Spinal cord (tissue), 10 donors: Measurements from ENCODE around the gene CACNA2D1. TPM values are rescaled to one million over a fixed set of nuclear protein-coding genes. Genes with fewer than 3 reads are reported as not detected.
"Not testable (repeated sequence)": the region's sequence is repeated elsewhere in the genome, so short reads cannot be mapped to it uniquely, and the experiment has no call there.

Source experiments
- DNase-seq, 6 donors: peaks; one replicate each; pipeline versions ENCODE4 v3.0.0 to v3.0.0-alpha.2; 2013 to 2015; ENCODE audit warnings: low spot score in 6 of 6, low read depth in 4 of 6
- H3K27ac ChIP-seq: one replicate; pipeline ENCODE4 v1.5.1; 2013; ENCODE audit warnings: low read depth, low read length, control low read depth
- H3K27me3 ChIP-seq: one replicate; pipeline ENCODE4 v1.6.1; 2013; ENCODE audit warnings: low read length; ENCODE audit not compliant: control insufficient read depth, insufficient read depth
- H3K36me3 ChIP-seq: one replicate; pipeline ENCODE4 v1.6.1; 2013; ENCODE audit warnings: low read length; ENCODE audit not compliant: control insufficient read depth, insufficient read depth
- H3K4me1 ChIP-seq: one replicate; pipeline ENCODE4 v1.6.1; 2013; ENCODE audit warnings: low read length; ENCODE audit not compliant: control insufficient read depth, insufficient read depth
- H3K4me3 ChIP-seq: one replicate; pipeline ENCODE4 v1.5.1; 2013; ENCODE audit warnings: low read depth, low read length, control low read depth
- H3K9me3 ChIP-seq: one replicate; pipeline ENCODE4 v1.6.1; 2013; ENCODE audit warnings: low read length; ENCODE audit not compliant: control insufficient read depth, insufficient read depth
- WGBS: methylation state at CpG from one replicate; pipeline ENCODE4 v1.1.5; 2013; ENCODE audit warnings: missing lambda C conversion rate; ENCODE audit not compliant: insufficient coverage; 5-methylcytosine and 5-hydroxymethylcytosine counted together
- polyA plus RNA-seq, 2 donors: library from polyadenylated mRNA; unstranded; fragments of 120-200 nt; gene quantifications; one replicate each; pipeline ENCODE4 v1.2.1, GENCODE V29; 2013; ENCODE audit not compliant: insufficient read length in 2 of 2
- total RNA-seq, 2 donors: library from RNA; depleted of rRNA in 1 of 2; stranded (reverse); fragments of 120-200 nt in 1 of 2; fragments of >200 nt in 1 of 2; gene quantifications; one replicate each; pipeline versions ENCODE4 v1.2.3 to v1.2.4, GENCODE V29; 2013 to 2014
- donor health status: healthy.

The CACNA2D1 gene
- total and polyA plus RNA-seq, 4 donors, result 28.1 to 108 (median 42.0) TPM

DNA sequence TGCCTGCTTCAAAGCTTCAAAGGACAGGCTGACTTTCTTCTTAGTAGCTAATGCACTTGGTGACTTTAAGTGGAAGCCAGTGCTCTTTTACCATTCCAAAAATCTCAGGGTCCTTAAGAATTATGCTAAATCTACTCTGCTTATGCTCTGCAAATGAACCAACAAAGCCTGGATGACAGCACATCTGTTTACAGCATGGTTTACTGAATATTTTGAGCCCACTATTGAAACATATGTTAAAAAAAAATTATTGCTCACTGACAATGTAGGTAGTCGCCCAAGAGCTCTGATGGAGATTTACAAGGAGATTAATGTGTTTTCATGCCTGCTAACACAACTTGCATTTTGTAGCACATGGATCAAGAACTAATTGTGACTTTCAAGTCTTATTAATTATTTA lies 415.5 kb downstream of the CACNA2D1 start:
- WGBS, result no CpG with 5 or more reads among the region's 1 CpG
- no peak for DNase-seq
- H3K27ac ChIP-seq, result no peak overlapping the region
- H3K36me3 ChIP-seq, result no peaks in the 10 kb centered on the region
- H3K4me1 ChIP-seq, result no peaks in the 10 kb centered on the region
- no peak overlapping the region for H3K4me3 ChIP-seq
- no peaks in the 10 kb centered on the region for H3K27me3 ChIP-seq
- H3K9me3 ChIP-seq, result no peaks in the 10 kb centered on the region

DNA sequence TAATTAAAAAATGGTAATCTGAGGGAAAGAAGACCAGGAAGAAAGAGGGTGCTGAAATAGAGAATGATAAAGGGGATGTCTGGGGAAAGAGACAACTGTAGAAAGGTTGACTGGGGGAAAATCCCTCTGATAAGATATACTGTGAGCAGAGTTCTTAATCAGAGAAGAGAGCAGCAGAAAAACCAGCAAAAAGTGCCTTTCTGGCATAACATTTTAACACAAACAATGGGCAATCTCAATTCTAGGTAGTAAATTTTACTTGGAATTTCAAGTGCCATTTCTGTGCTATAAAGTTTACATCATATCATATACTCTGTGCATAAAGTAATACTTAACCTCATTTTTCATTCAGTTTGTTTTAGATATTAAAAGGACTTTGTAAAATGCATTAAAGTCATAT lies 421.9 kb downstream of the CACNA2D1 start:
- Histone ChIP-seq H3K27me3 (no peaks in the 10 kb centered on the region), H3K4me1 (no peaks in the 10 kb centered on the region), H3K36me3 (no peaks in the 10 kb centered on the region), H3K27ac (no peak overlapping the region), H3K9me3 (no peaks in the 10 kb centered on the region), H3K4me3 (no peak overlapping the region)
- DNase-seq, result no peak

DNA sequence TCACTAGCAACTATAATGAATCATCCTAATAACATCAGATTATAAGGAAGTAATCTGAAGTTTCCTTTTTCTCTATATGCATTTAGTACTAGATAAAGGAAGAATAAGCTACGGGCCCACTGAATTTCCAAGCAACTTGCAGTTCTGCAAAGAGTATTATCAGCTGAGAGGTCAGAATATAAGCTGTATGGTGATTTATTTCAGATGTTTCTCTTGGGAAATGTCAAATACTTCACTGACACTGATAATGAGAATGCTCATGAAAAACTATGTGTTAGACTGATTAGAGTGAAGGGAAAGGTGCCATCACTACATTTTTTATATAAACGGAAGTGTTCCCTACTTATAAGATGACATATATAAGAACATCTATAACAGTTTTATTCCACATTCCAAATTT lies 422.5 kb downstream of the CACNA2D1 start:
- no peak for DNase-seq
- H3K9me3 ChIP-seq, result no peaks in the 10 kb centered on the region
- WGBS, result no CpG with 5 or more reads among the region's 2 CpGs

DNA sequence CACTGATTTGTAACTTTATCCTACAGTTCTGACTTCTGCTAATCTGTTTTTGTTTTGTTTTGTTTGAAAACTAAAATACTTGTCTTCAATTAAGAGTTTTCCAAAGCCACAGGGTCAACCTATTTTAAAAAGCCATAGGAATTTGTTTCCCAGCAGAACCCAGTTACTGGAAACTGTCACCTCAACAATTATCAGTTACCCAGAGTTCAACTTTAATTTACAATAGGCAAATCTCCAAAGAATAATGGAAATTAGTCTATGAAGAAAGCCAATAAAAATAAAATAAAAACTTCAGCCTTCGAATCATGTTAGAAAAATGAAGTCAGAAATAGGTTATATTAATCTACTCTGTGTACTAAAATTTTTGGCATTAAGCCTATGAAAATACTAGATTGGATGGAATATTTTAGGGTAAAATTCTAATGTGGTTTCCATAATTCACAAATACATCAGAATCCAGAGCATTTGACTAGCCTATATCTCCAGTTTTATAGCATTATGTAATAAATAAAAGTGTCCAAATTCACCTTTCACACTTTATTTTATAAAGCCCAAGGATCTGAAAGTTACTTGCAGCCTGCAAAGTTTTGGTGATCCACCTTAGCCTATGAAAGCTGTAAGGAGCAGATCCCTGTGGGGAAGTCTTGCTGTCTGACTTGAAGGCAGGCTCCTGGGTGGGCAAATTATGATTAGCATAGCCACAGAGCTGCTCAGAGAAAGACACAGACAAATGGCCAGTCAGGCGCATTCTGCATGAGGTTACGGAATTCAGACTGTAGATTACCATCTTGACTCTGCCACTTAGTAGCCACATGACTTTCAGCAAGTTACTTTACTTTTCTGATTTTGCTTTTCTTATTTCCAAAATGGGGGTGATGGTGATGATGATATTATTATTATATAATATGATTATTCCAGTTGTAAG lies 423.8 kb downstream of the CACNA2D1 start:
- 62% methylated on average over 2 of the region's 3 CpGs for WGBS
- Histone ChIP-seq H3K36me3 (no peaks in the 10 kb centered on the region), H3K27me3 (no peaks in the 10 kb centered on the region), H3K9me3 (no peaks in the 10 kb centered on the region), H3K27ac (no peak overlapping the region), H3K4me3 (no peak overlapping the region), H3K4me1 (no peaks in the 10 kb centered on the region)
- no peak for DNase-seq

More for the DNA sequence above, 422.5 kb downstream of the CACNA2D1 start:
- Histone ChIP-seq H3K36me3 (no peaks in the 10 kb centered on the region), H3K27ac (no peak overlapping the region), H3K4me1 (no peaks in the 10 kb centered on the region), H3K4me3 (no peak overlapping the region), H3K27me3 (no peaks in the 10 kb centered on the region)

DNA sequence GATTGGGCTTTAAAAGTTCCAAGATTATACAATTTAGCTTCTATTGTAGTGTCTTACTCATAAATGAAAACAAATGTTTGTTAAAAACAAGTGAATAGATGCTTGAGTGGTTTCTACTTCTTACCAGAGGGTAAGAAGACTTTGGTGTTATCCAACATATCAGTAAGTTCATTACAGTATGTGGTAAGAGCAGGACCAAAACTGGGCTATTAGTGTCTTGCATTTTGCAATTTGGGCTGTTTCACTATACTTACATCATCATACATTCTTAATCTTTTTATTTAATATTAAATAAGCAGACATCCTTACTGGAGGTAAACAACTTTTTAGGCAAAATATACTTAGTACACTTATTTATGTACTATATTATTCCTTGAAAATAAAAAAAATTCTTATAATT lies 425.4 kb downstream of the CACNA2D1 start:
- no peak for DNase-seq
- Histone ChIP-seq H3K4me3 (no peak overlapping the region), H3K27me3 (no peaks in the 10 kb centered on the region), H3K4me1 (no peaks in the 10 kb centered on the region), H3K36me3 (no peaks in the 10 kb centered on the region), H3K27ac (no peak overlapping the region), H3K9me3 (no peaks in the 10 kb centered on the region)

DNA sequence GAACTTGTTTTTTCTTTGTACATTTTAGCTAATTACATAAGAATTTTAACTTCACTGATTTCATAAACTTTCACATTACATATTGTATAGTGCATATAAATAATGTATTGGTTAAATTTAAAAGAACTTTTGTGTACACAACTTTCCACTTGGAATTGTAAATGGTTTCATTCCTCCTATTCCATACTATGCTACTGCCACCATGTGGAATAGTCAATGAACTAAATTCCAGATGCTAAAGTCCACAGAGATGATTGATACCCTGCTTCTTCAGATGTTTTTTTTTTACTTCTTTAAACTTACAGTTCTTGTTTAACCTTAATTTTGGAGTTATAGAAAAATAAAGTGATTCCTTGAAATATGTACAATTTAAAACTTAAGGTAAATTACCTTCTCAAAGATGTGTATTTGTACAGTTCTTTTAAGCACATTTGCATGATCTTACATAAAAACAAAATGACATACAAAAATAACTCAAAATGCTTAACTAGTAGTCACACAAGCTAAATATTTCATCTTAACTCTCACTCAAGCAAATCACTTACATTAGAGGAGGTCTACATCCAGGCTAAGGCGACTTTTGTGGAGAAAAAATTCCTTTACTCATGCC lies 426.1 kb downstream of the CACNA2D1 start:
- Histone ChIP-seq H3K9me3 (no peaks in the 10 kb centered on the region), H3K4me3 (no peak overlapping the region), H3K36me3 (no peaks in the 10 kb centered on the region), H3K27ac (no peak overlapping the region), H3K27me3 (no peaks in the 10 kb centered on the region), H3K4me1 (no peaks in the 10 kb centered on the region)
- DNase-seq, result peak; percentile 9 to 80 (median 10)
- no CpG with 5 or more reads among the region's 1 CpG for WGBS

DNA sequence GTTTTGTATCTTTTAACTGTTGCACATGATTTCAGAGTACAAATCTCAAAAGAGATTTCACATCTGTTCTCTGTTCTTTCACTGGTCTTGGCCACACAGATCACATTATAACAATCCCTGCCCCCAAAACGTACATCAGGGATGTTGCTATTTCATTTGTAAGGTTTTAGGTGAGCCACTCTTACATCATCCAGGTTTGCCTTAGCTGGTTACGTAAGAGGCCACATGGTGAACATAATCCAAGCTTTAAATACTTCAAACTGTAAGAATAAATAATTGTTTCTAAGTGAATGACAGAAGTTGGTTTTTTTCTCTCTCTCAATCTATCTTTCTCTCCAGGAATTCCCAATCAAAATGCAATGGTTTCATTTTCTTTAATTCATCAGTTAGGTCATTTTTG lies 427.8 kb downstream of the CACNA2D1 start:
- Histone ChIP-seq H3K27me3 (no peaks in the 10 kb centered on the region), H3K4me1 (no peaks in the 10 kb centered on the region), H3K27ac (no peak overlapping the region), H3K4me3 (no peak overlapping the region), H3K9me3 (no peaks in the 10 kb centered on the region), H3K36me3 (no peaks in the 10 kb centered on the region)
- no CpG with 5 or more reads among the region's 2 CpGs for WGBS
- no peak for DNase-seq

DNA sequence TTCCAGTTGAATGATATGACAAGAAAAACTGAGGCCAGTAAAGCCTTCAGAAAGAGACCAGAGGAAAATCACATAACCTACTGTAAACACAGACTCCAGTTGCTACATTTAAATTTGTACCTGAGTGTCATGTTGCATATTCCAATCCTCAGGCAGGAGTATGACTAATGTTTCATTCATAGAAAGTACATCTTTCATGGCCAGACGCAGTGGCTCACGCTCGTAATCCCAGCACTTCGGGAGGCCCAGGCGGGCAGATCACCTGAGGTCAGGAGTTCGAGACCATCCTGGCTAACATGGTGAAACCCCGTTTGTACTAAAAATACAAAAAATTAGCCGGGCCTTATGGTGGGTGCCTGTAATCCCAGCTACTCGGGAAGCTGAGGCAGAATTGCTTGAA lies 429.0 kb downstream of the CACNA2D1 start:
- H3K4me3 ChIP-seq, DNase-seq, H3K9me3 ChIP-seq, H3K27ac ChIP-seq, H3K27me3 ChIP-seq, H3K4me1 ChIP-seq, H3K36me3 ChIP-seq: not testable (repeated sequence)
- 99% methylated on average over 7 of the region's 9 CpGs for WGBS

DNA sequence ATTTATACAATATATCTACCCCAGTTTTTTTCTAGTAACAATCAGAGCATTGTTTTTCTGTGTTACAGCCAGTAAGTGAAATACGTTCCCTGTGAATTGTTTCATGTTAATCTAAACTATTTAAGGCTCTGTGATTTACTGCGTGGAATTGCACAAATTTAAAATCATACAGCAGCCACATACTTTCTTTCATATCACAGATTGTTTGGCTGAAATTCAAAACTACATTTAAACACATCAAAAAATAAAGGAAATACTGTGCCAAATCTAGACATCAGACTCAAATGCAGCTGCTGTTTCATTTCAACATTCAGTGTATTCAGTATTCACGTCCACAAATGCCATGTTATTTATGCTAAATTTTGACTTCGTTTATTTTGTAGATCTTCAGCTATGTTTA lies 431.1 kb downstream of the CACNA2D1 start:
- H3K27ac ChIP-seq, result no peak overlapping the region
- no peak overlapping the region for H3K4me3 ChIP-seq
- no peaks in the 10 kb centered on the region for H3K9me3 ChIP-seq
- DNase-seq, result peak in 2 of 6 donors; percentile 16 to 68
- H3K36me3 ChIP-seq, result no peaks in the 10 kb centered on the region
- no peaks in the 10 kb centered on the region for H3K27me3 ChIP-seq
- WGBS, result no CpG with 5 or more reads among the region's 4 CpGs
- H3K4me1 ChIP-seq, result no peaks in the 10 kb centered on the region

DNA sequence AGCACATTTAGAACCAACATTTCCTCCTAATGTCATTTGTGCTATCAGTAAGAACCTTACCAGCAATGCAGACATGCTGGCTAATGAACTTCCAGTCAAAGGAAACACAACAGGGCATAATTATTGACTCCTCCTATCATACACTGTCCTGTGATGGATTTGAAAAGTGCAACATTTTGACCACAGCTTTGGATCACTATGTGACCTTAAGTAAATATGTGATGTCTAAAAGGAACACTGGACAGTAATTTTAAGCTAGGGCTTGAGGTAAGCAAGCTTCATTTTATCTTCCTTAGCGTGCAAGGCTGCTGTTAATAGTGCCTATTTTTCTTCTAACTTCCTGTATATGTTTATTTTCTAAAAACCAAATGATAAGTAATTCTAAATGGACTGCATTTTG lies 433.2 kb downstream of the CACNA2D1 start:
- WGBS, result no CpG with 5 or more reads among the region's 1 CpG

More for the DNA sequence above, 433.2 kb downstream of the CACNA2D1 start:
- Histone ChIP-seq H3K4me3 (no peak overlapping the region), H3K36me3 (no peaks in the 10 kb centered on the region), H3K9me3 (no peaks in the 10 kb centered on the region), H3K27ac (no peak overlapping the region), H3K4me1 (no peaks in the 10 kb centered on the region), H3K27me3 (no peaks in the 10 kb centered on the region)
- DNase-seq, result no peak
